RPMI7951 (cell line): ENCODE results near the gene RNF212B. TPM values are rescaled to one million over a fixed set of nuclear protein-coding genes. Genes with fewer than 3 reads are reported as not detected.
"Not testable (repeated sequence)": the region's sequence is repeated elsewhere in the genome, so short reads cannot be mapped to it uniquely, and the experiment has no call there.

Source experiments
- DNase-seq: peaks from one replicate; pipeline ENCODE4 v3.0.0-alpha.2; 2012; ENCODE audit warnings: low read depth
- total RNA-seq: library from RNA; depleted of rRNA; stranded (reverse); fragments of >200 nt; shearing (Covaris generic); gene quantifications from 2 replicates; pipeline ENCODE4 v1.2.3, GENCODE V29; 2014; rRNA removed

RNF212B gene
- total RNA-seq, result not detected in 2 replicates

GRCh38 chr14:23237772-23238594, at the start of gene RNF212B:
Gene RNF212B, plus strand, starts transcription at chr14:23237936. Its CDS starts 2,410 bp downstream, at chr14:23240346.
- peak; percentile 81 for DNase-seq

GRCh38 chr14:23193432-23193831, 44.3 kb upstream of the RNF212B start:
- DNase-seq, result no peak

- no peak for DNase-seq
Measured at GRCh38 chr14:23195552-23196101, 42.1 kb upstream of the RNF212B start.

GRCh38 chr14:23196487-23196886, 41.2 kb upstream of the RNF212B start:
- not testable (repeated sequence) for DNase-seq

- not testable (repeated sequence) for DNase-seq
Measured at GRCh38 chr14:23199141-23199540, 38.6 kb upstream of the RNF212B start.

- no peak for DNase-seq
Measured at GRCh38 chr14:23202001-23202400, 35.7 kb upstream of the RNF212B start.

- no peak for DNase-seq
Measured at GRCh38 chr14:23206422-23207145, 31.2 kb upstream of the RNF212B start.

- DNase-seq, result no peak
Measured at GRCh38 chr14:23207146-23207540, 30.6 kb upstream of the RNF212B start.

- DNase-seq, result no peak
Measured at GRCh38 chr14:23208324-23208723, 29.4 kb upstream of the RNF212B start.

- peak; percentile 30 for DNase-seq
Measured at GRCh38 chr14:23209651-23210423, 27.9 kb upstream of the RNF212B start.

GRCh38 chr14:23215421-23215820, 22.3 kb upstream of the RNF212B start:
- DNase-seq, result no peak

- no peak for DNase-seq
Measured at GRCh38 chr14:23217032-23218020, 20.4 kb upstream of the RNF212B start.

GRCh38 chr14:23219075-23219474, 18.7 kb upstream of the RNF212B start:
- DNase-seq, result no peak

- DNase-seq, result not testable (repeated sequence)
Measured at GRCh38 chr14:23224958-23225357, 12.8 kb upstream of the RNF212B start.

- no peak for DNase-seq
Measured at GRCh38 chr14:23227566-23227965, 10.2 kb upstream of the RNF212B start.

GRCh38 chr14:23228812-23229211, 8.9 kb upstream of the RNF212B start:
- DNase-seq, result no peak

- DNase-seq, result not testable (repeated sequence)
Measured at GRCh38 chr14:23232241-23232808, 5.4 kb upstream of the RNF212B start.

- no peak for DNase-seq
Measured at GRCh38 chr14:23240661-23241060, 2.9 kb downstream of the RNF212B start.

- DNase-seq, result not testable (repeated sequence)
Measured at GRCh38 chr14:23241061-23241715, 3.5 kb downstream of the RNF212B start.

GRCh38 chr14:23242076-23242475, 4.3 kb downstream of the RNF212B start:
- DNase-seq, result no peak
